ENCODE results near the gene FOXE3.

- TF ChIP-seq CTCF (IDR thresholded peaks at IDR 0.05; ENCODE audit: low read length) (no peak), EZH2 (optimal IDR thresholded peaks at IDR 0.05; ENCODE audit: low read depth, low read length) (no peak)
Measured at GRCh38 chr1:47438165-47439016, 22.3 kb downstream of the FOXE3 start.
